ENCODE data around the gene PCSK2. TPM values are rescaled to one million over a fixed set of nuclear protein-coding genes. Genes with fewer than 3 reads are reported as not detected.

Gene PCSK2
- total RNA-seq, 1 experiment from 2014 or later: not detected

DNA sequence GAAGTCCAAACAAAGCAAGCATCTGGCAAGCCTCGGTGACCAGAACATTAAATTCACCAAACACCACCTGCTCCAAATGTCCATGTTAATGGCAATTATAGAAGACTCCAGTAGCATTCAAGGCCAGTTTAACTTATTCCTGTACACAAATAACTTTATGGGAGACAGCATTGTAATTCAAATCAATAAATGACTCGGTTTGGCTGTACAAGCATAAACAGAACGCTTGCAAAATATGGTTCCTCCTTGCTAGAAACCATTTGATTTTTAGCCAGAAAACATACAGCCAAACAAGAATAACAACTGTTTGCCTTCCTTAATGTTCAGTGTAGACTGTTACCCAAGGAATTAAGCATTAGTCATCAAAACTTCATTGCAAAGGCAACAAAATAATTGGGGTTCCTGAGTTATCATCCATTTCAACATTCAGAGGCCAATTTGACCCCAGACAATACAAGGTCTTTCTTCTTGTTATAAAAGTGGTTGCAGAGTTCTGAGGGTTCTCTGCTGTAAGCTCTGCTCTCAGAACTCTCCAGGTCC, 179.3 kb downstream of the PCSK2 start:
- intact Hi-C loops (cut with micrococcal nuclease): no loop called here
- TF ChIP-seq, protein P1, sequence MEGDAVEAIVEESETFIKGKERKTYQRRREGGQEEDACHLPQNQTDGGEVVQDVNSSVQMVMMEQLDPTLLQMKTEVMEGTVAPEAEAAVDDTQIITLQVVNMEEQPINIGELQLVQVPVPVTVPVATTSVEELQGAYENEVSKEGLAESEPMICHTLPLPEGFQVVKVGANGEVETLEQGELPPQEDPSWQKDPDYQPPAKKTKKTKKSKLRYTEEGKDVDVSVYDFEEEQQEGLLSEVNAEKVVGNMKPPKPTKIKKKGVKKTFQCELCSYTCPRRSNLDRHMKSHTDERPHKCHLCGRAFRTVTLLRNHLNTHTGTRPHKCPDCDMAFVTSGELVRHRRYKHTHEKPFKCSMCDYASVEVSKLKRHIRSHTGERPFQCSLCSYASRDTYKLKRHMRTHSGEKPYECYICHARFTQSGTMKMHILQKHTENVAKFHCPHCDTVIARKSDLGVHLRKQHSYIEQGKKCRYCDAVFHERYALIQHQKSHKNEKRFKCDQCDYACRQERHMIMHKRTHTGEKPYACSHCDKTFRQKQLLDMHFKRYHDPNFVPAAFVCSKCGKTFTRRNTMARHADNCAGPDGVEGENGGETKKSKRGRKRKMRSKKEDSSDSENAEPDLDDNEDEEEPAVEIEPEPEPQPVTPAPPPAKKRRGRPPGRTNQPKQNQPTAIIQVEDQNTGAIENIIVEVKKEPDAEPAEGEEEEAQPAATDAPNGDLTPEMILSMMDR (IDR thresholded peaks at IDR 0.05; ENCODE audit: unreplicated experiment): no peak
- H3K36me3 Mint-ChIP-seq (ENCODE audit: insufficient read depth, unreplicated experiment): no peaks in the 10 kb centered on the region
- no peaks in the 10 kb centered on the region for H3K4me1 Mint-ChIP-seq (ENCODE audit: insufficient read depth, unreplicated experiment)
- H3K27ac Mint-ChIP-seq (ENCODE audit: low read depth, unreplicated experiment): no peak overlapping the region
- peaks cover 69% of the 10 kb centered on the region for H3K27me3 Mint-ChIP-seq (ENCODE audit: insufficient read depth, unreplicated experiment)
- H3K9me3 Mint-ChIP-seq (ENCODE audit: unreplicated experiment): no peaks in the 10 kb centered on the region
- no peak overlapping the region for H3K4me3 Mint-ChIP-seq (ENCODE audit: unreplicated experiment)
- POLR2A ChIA-PET: no interaction called here
- BruUV-seq (replicated peaks): no TSS peak
- no peak for DNase-seq (ENCODE audit: unreplicated experiment)
- CTCF ChIA-PET: interaction anchor here (0.7 to 1.5 kb wide), 3 partner anchors 25 to 600 kb away, joined by 3 to 5 read pairs (median 4); no protein-coding TSS in a partner anchor

DNA sequence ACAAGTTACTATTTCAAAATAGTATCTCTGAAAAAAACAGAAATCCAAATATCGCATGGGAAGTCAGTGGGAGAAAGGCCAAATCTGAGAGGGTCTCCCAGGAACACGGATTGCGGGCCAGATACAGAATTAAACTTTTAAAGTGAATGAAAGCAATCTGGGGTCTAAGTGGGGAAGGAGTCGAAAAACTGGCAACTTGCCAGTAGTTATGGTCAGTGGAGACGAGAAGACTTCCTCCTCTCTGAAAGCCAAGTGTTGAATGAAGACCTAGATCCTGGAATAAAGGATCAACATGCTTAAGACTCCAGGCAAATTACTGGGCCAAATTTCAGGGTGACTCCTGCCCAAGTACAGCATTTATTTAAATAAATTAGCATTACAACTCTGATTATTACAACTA, 180.7 kb downstream of the PCSK2 start:
- ChIA-PET CTCF (interaction anchor here (1.5 kb wide), 1 partner anchor 24 kb away, joined by 5 read pairs; no protein-coding TSS in a partner anchor), POLR2A (no interaction called here)
- Mint-ChIP-seq H3K27ac (ENCODE audit: low read depth, unreplicated experiment) (no peak overlapping the region), H3K4me1 (ENCODE audit: insufficient read depth, unreplicated experiment) (no peaks in the 10 kb centered on the region), H3K36me3 (ENCODE audit: insufficient read depth, unreplicated experiment) (no peaks in the 10 kb centered on the region), H3K27me3 (ENCODE audit: insufficient read depth, unreplicated experiment) (peaks cover 83% of the 10 kb centered on the region), H3K4me3 (ENCODE audit: unreplicated experiment) (no peak overlapping the region), H3K9me3 (ENCODE audit: unreplicated experiment) (no peaks in the 10 kb centered on the region)
- intact Hi-C loops (cut with micrococcal nuclease): no loop called here
- TF ChIP-seq, protein P1 (IDR thresholded peaks at IDR 0.05; ENCODE audit: unreplicated experiment): no peak
- no TSS peak for BruUV-seq (replicated peaks)
- DNase-seq (ENCODE audit: unreplicated experiment): no peak

DNA sequence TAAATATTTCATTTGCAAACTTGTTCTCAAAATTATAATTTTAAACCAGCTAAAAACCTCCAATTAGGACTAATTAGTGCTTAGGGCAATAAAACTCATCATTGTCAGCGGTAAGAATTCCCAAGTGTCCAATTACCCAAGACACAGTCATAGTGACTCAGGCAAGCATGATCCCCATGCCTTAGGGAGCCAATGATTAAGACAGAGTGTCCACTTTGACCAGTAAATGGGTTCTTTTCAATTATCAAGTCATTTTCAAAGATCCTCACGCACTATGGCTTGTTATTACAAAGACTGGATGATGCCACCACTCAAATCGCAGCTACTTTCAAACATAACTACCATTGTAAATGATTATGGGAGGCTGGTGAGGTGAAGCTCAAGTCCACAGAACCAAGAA, 190.4 kb downstream of the PCSK2 start:
- BruUV-seq (replicated peaks): no TSS peak
- peaks cover 64% of the 10 kb centered on the region for H3K27me3 Mint-ChIP-seq (ENCODE audit: insufficient read depth, unreplicated experiment)
- CTCF ChIA-PET: interaction anchor here (0.7 to 5.8 kb wide), 3 partner anchors 14 to 615 kb away, joined by 3 to 71 read pairs (median 4); no protein-coding TSS in a partner anchor

DNA sequence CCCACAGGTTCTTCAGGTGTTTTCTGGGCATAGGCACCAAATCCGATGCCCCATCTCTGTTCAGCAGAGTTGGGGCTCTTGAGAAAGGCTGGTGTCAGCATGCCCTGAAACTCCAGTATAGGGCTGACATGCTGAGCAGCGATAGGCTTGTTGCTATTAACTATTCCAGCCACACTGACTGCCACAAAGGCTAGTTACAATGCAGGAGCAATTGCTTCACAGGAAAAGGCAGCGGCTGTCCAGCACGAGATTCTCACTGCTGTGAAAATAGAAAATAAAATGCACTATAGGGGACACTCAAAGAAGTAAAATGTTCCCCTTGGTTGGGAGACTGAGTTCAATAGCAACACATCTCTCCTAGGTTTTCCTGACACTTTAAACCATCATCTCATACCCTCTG, 191.9 kb downstream of the PCSK2 start:
- ChIA-PET CTCF (interaction anchor here (3.7 to 5.8 kb wide), 2 partner anchors 13 to 616 kb away, joined by 38 to 71 read pairs; no protein-coding TSS in a partner anchor), POLR2A (no interaction called here)
- TF ChIP-seq, protein P1 (IDR thresholded peaks at IDR 0.05; ENCODE audit: unreplicated experiment): no peak
- Mint-ChIP-seq H3K4me1 (ENCODE audit: insufficient read depth, unreplicated experiment) (no peaks in the 10 kb centered on the region), H3K36me3 (ENCODE audit: insufficient read depth, unreplicated experiment) (no peaks in the 10 kb centered on the region), H3K27ac (ENCODE audit: low read depth, unreplicated experiment) (no peak overlapping the region), H3K4me3 (ENCODE audit: unreplicated experiment) (no peak overlapping the region), H3K27me3 (ENCODE audit: insufficient read depth, unreplicated experiment) (peaks cover 62% of the 10 kb centered on the region), H3K9me3 (ENCODE audit: unreplicated experiment) (no peaks in the 10 kb centered on the region)
- BruUV-seq (replicated peaks): no TSS peak
- no peak for DNase-seq (ENCODE audit: unreplicated experiment)
- intact Hi-C loops (cut with micrococcal nuclease): no loop called here

More for the DNA sequence above, 190.4 kb downstream of the PCSK2 start:
- H3K4me1 Mint-ChIP-seq (ENCODE audit: insufficient read depth, unreplicated experiment): no peaks in the 10 kb centered on the region
- TF ChIP-seq, protein P1 (IDR thresholded peaks at IDR 0.05; ENCODE audit: unreplicated experiment): no peak
- H3K4me3 Mint-ChIP-seq (ENCODE audit: unreplicated experiment): no peak overlapping the region
- H3K9me3 Mint-ChIP-seq (ENCODE audit: unreplicated experiment): no peaks in the 10 kb centered on the region
- no peak for DNase-seq (ENCODE audit: unreplicated experiment)
- no peak overlapping the region for H3K27ac Mint-ChIP-seq (ENCODE audit: low read depth, unreplicated experiment)
- H3K36me3 Mint-ChIP-seq (ENCODE audit: insufficient read depth, unreplicated experiment): no peaks in the 10 kb centered on the region
- intact Hi-C loops (cut with micrococcal nuclease): no loop called here
- POLR2A ChIA-PET: no interaction called here

All from MCF 10A (cell line).